B cell (primary cell): Measurements from ENCODE around the gene CERS6. TPM values are rescaled to one million over a fixed set of nuclear protein-coding genes. Genes with fewer than 3 reads are reported as not detected.
A peak's percentile ranks its signal among the peaks of the same experiment; 100 is the strongest.

Source experiments
- ATAC-seq: fragments of 200-7000 bp; cut with Tn5 transposase; one replicate; pipeline ENCODE4 v1.10.0; 2021; ENCODE audit warnings: low read depth, mild to moderate bottlenecking, moderate number of reproducible peaks, moderate library complexity
- CTCF ChIA-PET: fragments of 350-600 bp; sonication (Branson Sonifier 250); formaldehyde crosslinking; loops from one replicate; lab custom pipeline; 2021; ENCODE audit warnings: antibody characterized with exemption, inconsistent platforms; lab: Charles Lee
- POLR2A ChIA-PET: fragments of 350-600 bp; sonication (Branson Sonifier 250); formaldehyde crosslinking; loops from one replicate; lab custom pipeline; 2021; ENCODE audit warnings: antibody characterized with exemption; lab: Charles Lee
- DNase-seq: peaks from one replicate; pipeline ENCODE4 v3.0.0; 2013
- H2AFZ ChIP-seq: 2 replicates; pipeline ENCODE4 v1.6.1; 2012; ENCODE audit warnings: mild to moderate bottlenecking, low read depth, low read length; ENCODE audit not compliant: insufficient read depth, poor library complexity, severe bottlenecking
- H3K27ac ChIP-seq, 2 donors: 1 replicate in 1 of 2; 2 replicates in 1 of 2; pipeline ENCODE4 v1.5.1; 2012 to 2013; ENCODE audit warnings: low read length in 2 of 2, mild to moderate bottlenecking in 2 of 2, moderate library complexity in 1 of 2
- H3K27me3 ChIP-seq, 4 experiments: fragments of 200-600 bp in 1 of 4; sonication (generic) in 1 of 4; replicated peaks in 1 of 4; 1 replicate in 2 of 4; 2 replicates in 2 of 4; pipeline versions ENCODE4 v1.6.1 to v1.7.0; 2013 to 2016; ENCODE audit warnings: low read length in 3 of 4, mild to moderate bottlenecking in 2 of 4, mixed read lengths in 1 of 4, moderate library complexity in 1 of 4; ENCODE audit not compliant: insufficient read depth in 4 of 4, control insufficient read depth in 3 of 4; ENCODE audit errors: control extremely low read depth in 1 of 4
- H3K36me3 ChIP-seq, 2 experiments: replicated peaks in 1 of 2; 1 replicate in 1 of 2; 2 replicates in 1 of 2; pipeline versions ENCODE4 v1.6.1 to v1.7.1; 2013; ENCODE audit warnings: low read length in 1 of 2; ENCODE audit not compliant: insufficient read depth in 2 of 2, control insufficient read depth in 1 of 2; ENCODE audit errors: control extremely low read depth in 1 of 2, extremely low read depth in 1 of 2
- H3K4me1 ChIP-seq, 2 donors: fragments of 200-600 bp in 1 of 2; sonication (generic) in 1 of 2; 1 replicate in 1 of 2; 2 replicates in 1 of 2; pipeline versions ENCODE4 v1.5.1 to v1.6.1; 2013 to 2017; ENCODE audit warnings: low read length in 2 of 2; ENCODE audit not compliant: control insufficient read depth in 2 of 2, insufficient read depth in 2 of 2
- H3K4me2 ChIP-seq: replicated peaks from 2 replicates; pipeline ENCODE3; 2012; ENCODE audit warnings: mild to moderate bottlenecking, low read depth, low read length; ENCODE audit not compliant: poor library complexity, severe bottlenecking
- H3K4me3 ChIP-seq, 5 experiments: fragments of 200-600 bp in 1 of 5; sonication (generic) in 1 of 5; 1 replicate in 3 of 5; 2 replicates in 2 of 5; pipeline versions ENCODE4 v1.5.1 to v1.7.0; 2011 to 2016; ENCODE audit warnings: low read length in 4 of 5, mild to moderate bottlenecking in 4 of 5, low read depth in 2 of 5, control low read depth in 1 of 5, moderate library complexity in 1 of 5; ENCODE audit not compliant: insufficient read depth in 1 of 5; ENCODE audit errors: control extremely low read depth in 1 of 5, extremely low read depth in 1 of 5
- H3K79me2 ChIP-seq: fragments of 200-600 bp; sonication (generic); one replicate; pipeline ENCODE4 v1.6.0; 2016; ENCODE audit warnings: low read length; ENCODE audit not compliant: control insufficient read depth, insufficient read depth
- H3K9ac ChIP-seq: fragments of 200-600 bp; sonication (generic); 2 replicates; pipeline ENCODE4 v1.6.1; 2017; ENCODE audit warnings: mild to moderate bottlenecking, low read length, moderate library complexity
- H3K9me3 ChIP-seq, 3 donors: one replicate each; pipeline versions ENCODE4 v1.6.1 to v1.7.1; 2013; ENCODE audit warnings: low read length in 2 of 3; ENCODE audit not compliant: control insufficient read depth in 2 of 3, insufficient read depth in 1 of 3; ENCODE audit errors: control extremely low read depth in 1 of 3
- H4K20me1 ChIP-seq: 2 replicates; pipeline ENCODE4 v1.6.0; 2012; ENCODE audit warnings: mild to moderate bottlenecking, low read length; ENCODE audit not compliant: insufficient read depth, control insufficient read depth, poor library complexity, severe bottlenecking
- H3K27ac Mint-ChIP-seq: one replicate; pipeline ENCODE4 v1.8.0; 2021; ENCODE audit warnings: mixed read lengths
- H3K27me3 Mint-ChIP-seq: one replicate; pipeline ENCODE4 v1.8.0; 2021; ENCODE audit warnings: mixed read lengths
- H3K4me1 Mint-ChIP-seq: one replicate; pipeline ENCODE4 v1.8.0; 2021; ENCODE audit warnings: mixed read lengths
- H3K4me3 Mint-ChIP-seq: one replicate; pipeline ENCODE4 v1.8.0; 2021; ENCODE audit warnings: mixed read lengths
- H3K9me3 Mint-ChIP-seq: one replicate; pipeline ENCODE4 v1.8.0; 2022; ENCODE audit warnings: mixed read lengths; ENCODE audit not compliant: insufficient read depth
- CTCF ChIP-seq: fragments of 200-600 bp; IDR thresholded peaks from one replicate; pipeline ENCODE4 v1.8.0; 2022; ENCODE audit warnings: antibody characterized with exemption, mild to moderate bottlenecking
- EZH2 ChIP-seq: IDR thresholded peaks from 2 replicates; pipeline ENCODE4 v1.6.1; 2012; ENCODE audit warnings: borderline replicate concordance, low read depth, mild to moderate bottlenecking, moderate library complexity, low read length; ENCODE audit not compliant: insufficient read depth, poor library complexity, severe bottlenecking
- intact Hi-C: fragments of 100-400 bp; cut with micrococcal nuclease; formaldehyde crosslinking; loops from one replicate; pipeline ENCODE4 v1.10.0; 2022
- polyA plus RNA-seq: library from polyadenylated mRNA; depleted of rRNA; stranded (reverse); fragments of >200 nt; gene quantifications from 2 replicates; pipeline ENCODE4 v1.2.3, GENCODE V29; 2012
- total RNA-seq, 2 donors: library from RNA; stranded (reverse); fragments of 120-200 nt in 1 of 2; gene quantifications; 1 replicate in 1 of 2; 2 replicates in 1 of 2; pipeline versions ENCODE4 v1.2.3 to v1.2.4, GENCODE V29; 2013 to 2022

The CERS6 gene
- total and polyA plus RNA-seq, 2 donors (not counting 1 experiment from before 2014, with no cell fraction given) = 2.2 to 5.5 TPM

- H3K9me3 Mint-ChIP-seq = no peaks in the 10 kb centered on the region
- Histone ChIP-seq H2AFZ (no peak overlapping the region), H3K4me1 (peaks cover 19 to 34% of the 10 kb centered on the region in 2 donors), H3K4me2 (no peak overlapping the region), H3K27me3 (no peaks in the 10 kb centered on the region), H3K79me2 (peaks cover 38% of the 10 kb centered on the region), H3K36me3 (no peaks in the 10 kb centered on the region), H3K9me3 (no peaks in the 10 kb centered on the region), H3K4me3 (no peak overlapping the region), H3K9ac (no peak overlapping the region), H4K20me1 (no peaks in the 10 kb centered on the region), H3K27ac (no peak overlapping the region)
- CTCF ChIA-PET = no interaction called here
- no peak for DNase-seq
- H3K4me1 Mint-ChIP-seq = peaks cover 58% of the 10 kb centered on the region
- POLR2A ChIA-PET = no interaction called here
- intact Hi-C loops = no loop called here
- H3K4me3 Mint-ChIP-seq = no peak overlapping the region
- H3K27me3 Mint-ChIP-seq = no peaks in the 10 kb centered on the region
- no peak for ATAC-seq
- no peak overlapping the region for H3K27ac Mint-ChIP-seq
- TF ChIP-seq CTCF (no peak), EZH2 (no peak)
These were observed 71.9 kb downstream of the CERS6 start for GRCh38 chr2:168528016-168528415.

GRCh38 chr2:168528469-168528868 is 72.4 kb downstream of the CERS6 start:
- Mint-ChIP-seq H3K27me3 (no peaks in the 10 kb centered on the region), H3K4me1 (peaks cover 60% of the 10 kb centered on the region), H3K27ac (peak overlapping the region; percentile 39), H3K9me3 (no peaks in the 10 kb centered on the region), H3K4me3 (no peak overlapping the region)
- intact Hi-C loops = no loop called here
- H3K4me3 ChIP-seq = no peak overlapping the region
- H3K36me3 ChIP-seq = no peaks in the 10 kb centered on the region
- no peak overlapping the region for H3K27ac ChIP-seq
- no peaks in the 10 kb centered on the region for H3K9me3 ChIP-seq
- CTCF ChIA-PET = no interaction called here
- no peak overlapping the region for H2AFZ ChIP-seq
- H4K20me1 ChIP-seq = no peaks in the 10 kb centered on the region
- POLR2A ChIA-PET = no interaction called here
- DNase-seq = no peak
- TF ChIP-seq EZH2 = no peak
- TF ChIP-seq CTCF = no peak
- H3K27me3 ChIP-seq = no peaks in the 10 kb centered on the region
- H3K9ac ChIP-seq = no peak overlapping the region
- peaks cover 21 to 36% of the 10 kb centered on the region in 2 donors for H3K4me1 ChIP-seq
- ATAC-seq = no peak
- H3K4me2 ChIP-seq = no peak overlapping the region
- H3K79me2 ChIP-seq = peaks cover 38% of the 10 kb centered on the region
